A204.1 (cell line): ENCODE data around the gene CHRNA4.
"Not testable (repeated sequence)": the region's sequence is repeated elsewhere in the genome, so short reads cannot be mapped to it uniquely, and the experiment has no call there.

Experiments used
- FAIRE-seq: peaks from 2 replicates; lab custom pipeline; 2012; peaks lifted over from hg19 to GRCh38; lab: Jason Lieb, UNC

CHRNA4 gene

DNA sequence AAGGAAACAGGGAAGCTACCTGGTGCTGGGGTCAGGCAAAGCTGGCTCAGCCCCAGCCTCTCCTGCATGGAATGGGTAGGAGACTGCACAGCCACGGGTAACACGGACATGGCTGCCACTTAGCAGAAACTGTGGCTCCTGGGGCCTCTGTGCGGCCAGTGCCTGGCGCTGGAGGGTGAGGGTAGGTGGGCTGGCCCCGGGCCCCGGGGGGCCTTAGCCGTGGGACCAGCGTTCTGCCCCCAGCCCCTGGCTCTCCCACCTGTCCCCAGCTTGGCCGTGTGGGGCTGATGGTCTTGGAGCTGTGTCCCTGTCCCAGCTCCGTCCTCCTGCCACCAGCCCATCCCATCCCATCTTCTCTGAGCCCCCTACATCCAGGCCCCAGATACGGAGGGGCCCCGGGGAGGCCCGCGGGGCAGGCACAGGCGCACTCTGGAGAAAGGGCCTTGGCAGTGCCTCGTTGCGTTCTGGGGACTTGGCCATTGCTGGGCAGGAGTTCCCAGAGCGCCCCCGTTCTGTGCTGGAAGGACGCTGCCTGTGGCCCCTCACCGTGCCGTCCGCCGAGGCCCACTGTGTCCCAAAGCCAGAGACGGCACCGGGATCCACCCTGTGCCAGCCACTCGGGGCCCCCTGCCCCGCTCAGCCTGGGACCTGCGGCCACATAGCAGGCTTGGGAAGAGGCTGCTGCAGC is 12.2 kb downstream of the CHRNA4 start:
- no peak for FAIRE-seq

DNA sequence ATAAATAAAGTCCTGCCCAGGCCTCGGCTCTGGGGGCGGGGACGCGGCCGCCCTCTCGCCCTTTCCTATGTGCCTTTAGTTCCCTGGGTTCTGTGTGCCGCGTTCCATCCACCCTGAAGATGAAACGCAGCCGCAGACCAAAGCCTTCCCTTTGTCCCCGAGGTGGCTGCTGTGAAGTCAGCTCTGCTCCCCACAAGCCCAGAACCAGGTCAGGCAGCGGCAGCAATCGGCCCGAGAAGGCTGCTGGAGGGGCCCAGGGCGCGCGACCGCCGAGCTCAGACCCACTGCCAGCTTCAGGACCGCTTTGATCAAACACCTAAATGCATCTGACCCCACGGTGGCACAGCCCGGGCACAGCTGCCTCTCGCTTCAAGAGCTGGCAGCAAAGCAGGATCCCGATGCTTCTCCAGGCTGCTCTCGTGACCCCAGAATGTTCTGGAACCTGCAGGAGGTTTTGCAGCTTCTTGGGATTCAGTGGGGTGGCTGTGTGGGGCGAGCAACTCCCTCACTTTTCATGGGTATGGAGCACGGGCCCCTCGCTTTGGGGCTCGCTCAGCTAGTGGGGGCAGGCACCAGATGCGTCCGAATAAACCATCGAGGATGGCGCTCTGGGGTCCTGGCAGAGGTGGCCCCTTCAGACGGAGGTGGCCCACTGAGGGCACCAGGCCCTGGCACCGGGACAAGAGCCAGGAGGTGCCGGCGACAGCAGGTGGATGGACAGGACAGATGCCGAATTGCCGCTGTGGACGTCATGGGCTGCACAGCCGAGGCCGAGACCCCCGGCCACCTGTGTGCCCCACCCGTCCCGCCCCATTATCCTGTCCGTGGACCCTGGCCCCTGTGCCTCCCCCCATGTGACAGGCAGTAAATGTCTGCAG is 13.0 kb downstream of the CHRNA4 start:
- FAIRE-seq, result no peak

DNA sequence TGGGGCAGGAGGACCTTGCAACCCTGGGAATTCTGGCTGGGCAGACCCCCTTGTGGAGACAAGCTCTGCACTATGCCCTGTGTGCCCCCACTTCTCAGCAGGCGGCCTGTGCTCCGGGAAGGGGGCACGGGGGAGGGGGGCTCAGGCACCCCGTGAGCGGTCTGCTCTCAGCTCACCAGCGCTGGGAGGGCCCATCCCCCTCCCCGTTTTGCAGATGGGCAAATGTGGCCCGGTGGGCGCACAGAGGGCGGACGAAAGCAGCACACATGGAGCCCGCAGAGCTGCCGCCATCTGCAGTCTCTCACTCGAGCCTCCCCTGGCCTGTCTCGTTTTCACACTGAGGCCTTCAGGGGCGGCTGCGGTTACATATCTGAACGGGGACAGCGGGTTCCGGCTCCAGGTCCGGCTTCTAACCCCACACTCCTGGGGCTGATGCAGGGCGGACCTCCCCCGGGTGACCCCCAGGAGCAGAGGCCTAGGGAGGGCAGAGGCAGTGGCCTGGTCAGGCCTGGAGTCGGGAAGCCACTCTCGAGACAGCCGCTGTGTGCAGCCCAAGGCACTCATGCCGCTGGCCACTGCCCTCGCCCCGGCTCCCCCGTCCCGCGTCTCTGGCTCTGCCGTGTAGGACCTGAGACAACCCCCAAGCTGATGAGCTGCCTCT is 13.9 kb downstream of the CHRNA4 start:
- FAIRE-seq, result no peak

DNA sequence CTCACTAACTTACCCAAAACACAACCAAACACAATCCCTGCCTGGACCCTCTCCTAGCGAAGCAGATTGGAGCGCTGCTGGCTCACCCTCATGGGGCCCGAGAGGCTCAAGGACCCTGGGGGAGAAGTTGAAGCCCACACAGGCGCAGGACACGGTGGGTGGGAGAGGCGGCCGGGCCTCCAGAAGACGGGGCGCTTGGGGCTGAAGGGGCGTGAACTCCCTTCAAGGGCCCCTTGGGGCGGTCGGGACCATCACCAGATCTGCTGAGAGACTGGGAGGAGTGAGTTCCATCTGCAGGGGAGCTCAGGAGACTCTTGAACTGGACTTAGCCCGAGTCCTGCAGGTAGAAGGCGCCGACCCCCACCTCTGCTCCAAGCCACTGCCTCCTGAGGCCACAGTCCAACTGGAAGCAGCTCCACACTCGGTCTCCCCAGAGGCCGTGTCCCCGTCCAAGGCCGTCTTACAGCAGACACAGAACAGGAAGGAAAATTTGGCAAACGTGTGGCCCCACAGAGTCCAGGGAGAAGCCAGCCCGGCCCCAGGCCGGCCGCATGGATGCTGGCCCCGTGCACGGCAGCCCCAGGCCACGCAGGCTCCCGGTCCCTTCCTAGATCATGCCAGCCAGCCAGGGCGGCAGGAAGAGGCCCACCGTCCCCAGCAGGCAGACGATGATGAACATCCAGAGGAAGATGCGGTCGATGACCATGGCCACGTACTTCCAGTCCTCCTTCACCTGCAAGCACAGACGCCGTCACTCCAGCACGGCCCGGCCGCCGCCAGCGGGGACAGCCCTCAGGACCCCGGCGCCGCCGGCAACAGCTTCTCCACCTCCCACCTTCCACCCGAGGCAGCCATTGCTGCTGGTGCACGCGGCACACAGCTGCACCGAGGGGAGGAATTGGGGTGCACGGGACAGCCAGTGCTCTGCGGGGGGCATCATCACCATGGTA is 14.7 kb downstream of the CHRNA4 start:
- no peak for FAIRE-seq

DNA sequence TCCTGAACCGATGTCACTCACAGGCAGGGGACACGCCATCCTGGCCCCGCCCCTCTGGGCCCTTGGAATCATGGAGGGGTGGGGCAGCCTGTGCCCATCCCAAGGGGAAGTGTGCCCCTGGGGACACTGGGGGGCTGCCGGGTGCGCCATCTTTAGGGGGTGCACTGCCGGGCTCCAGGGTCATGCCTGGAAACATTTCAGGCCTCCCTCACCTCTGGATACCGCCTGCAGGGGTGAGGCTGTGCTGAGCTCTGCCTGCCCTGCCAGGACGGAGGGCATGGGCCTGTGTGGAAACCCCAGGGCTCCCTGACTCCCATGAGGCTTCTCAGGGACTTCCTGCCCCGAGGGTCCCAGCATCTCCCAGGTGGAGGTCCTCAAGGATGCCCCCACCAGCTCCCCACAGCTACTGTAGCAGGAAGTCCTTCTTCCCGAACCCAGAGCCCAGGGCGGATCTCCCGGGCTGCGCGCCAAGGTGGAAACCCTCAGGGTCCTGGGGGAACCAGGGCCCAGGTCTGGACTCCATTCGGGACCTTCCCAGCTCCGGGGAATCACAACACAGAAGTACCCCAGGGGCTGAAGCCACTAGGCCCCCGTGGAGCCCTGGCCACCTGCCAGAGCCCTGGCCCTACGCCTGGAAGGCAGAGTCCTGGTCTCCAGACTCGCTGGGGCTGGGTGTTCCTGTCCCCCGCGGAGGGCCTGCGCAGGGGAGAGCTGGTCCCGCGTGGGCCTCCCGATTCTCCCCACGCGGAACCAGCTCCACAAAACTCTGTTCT is 15.6 kb downstream of the CHRNA4 start:
- FAIRE-seq, result no peak

DNA sequence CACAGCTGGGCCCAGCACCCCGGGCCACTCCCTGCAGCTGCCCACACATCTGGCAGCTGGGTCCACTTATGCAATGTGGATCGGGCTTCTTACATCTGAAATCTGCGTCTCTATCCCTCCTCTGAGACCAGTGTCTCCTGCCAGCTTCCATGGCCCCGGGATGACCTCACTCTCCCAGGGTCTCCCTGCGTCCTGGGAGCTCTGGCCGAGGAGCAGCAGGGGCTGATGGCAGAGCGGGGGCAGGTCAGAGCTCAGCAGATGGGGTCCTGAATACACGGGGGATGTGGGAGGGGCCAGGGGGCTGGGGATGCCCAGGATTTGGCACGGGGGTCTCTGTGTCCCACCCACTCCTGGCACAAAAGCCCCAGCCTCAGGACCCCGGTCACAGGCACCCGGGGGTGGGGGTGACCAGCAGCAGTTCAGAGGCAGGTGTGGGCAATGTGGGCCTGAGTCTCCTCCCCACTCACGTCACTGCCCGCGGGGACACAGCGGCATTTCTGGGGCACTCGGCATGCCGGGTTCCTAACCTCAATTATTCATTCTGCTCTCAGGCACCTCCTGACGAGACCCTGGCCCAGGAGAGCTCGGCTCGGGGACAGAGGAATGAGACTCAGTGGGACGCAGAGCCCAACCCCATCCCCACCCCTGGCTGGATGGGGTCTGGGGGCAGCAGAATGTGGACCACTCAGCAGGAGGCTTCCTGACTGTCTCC is 16.4 kb downstream of the CHRNA4 start:
- FAIRE-seq, result no peak

DNA sequence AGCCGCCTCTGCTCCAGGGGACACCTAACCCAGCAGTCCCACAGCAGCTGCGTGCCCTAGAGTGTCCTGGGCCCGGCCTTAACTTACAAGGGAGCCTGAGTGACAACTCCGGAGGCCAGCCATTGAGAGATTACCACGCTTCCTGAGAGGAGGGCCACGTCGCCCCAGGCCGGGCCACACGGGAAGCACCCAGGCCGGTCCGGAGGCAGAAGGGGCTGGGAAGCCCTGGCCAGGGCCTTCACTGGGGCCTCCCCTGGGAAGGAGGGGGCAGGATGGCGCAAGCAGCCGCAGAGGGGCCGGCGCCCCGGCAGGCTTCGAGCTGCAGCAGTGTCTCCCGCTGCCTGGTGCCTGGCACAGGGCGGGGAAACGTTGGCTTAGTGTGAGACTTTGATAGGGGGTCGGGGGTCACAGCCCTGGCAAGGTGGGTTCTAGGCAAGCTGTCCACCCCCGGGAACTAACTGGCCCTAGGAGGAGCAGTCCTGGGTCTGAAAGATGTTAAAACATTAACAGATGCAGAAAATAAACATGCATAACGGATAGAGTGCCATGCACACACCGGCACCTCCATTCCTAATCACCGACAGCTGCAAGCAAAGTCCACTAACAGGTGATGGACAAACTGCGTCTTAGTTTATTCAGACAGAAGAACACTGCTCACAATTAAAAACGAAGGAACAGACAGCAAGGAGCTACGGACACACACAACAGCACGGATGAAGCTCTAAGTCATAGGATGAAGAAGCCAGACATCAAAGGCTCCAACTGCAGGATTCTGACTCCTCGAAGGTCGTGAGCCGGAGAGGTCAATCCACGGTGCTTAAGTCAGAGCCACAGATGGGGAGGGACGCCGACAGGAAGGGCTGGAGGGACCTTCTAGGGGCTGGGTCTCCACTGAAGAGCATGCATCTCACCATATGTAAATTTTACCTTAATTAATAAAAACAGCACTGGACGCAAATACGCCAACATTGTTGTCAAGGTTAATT is 17.4 kb downstream of the CHRNA4 start:
- no peak for FAIRE-seq

DNA sequence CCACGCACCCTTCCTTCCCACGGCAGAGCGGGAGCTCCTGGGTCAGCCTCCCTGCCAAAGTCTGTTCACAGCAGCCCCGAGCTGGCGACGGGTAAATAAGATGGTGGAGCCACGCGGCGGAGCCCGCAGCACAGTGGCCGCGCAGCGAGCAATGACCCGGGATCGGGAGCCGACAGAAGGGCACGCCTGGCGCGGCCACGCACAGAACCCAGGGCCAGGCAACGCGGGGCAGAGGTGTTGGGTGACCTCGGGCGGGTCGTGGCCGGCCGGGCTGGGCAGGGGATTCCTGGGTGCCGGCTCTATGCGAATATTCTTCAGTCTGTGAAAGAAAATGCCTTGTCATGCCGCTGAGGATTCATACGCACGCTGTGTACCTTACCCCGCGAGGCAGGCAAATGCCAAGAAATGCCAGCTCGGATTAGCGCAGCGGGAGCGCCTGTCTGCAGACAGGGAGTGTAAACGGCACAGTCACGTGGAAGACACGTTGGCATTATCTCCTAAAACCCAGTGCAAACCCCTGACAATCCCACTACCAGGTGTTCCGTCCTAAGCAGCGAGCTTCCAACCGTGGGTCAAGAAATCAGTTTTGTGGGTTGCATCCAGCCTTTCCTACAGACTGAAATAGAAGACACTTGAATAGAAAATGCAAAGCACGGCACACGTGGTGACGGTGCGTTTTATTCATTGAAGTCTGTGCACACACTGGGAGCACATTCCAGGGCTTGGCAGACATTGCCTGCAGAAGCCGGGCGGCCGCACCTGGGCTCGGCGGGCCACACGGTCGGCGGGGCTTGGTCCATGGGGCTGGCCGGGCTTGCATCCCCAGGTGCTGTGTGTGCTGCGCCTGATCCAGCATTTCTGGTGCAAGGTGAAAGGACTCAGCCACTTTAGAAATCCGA is 18.3 kb downstream of the CHRNA4 start:
- no peak for FAIRE-seq

DNA sequence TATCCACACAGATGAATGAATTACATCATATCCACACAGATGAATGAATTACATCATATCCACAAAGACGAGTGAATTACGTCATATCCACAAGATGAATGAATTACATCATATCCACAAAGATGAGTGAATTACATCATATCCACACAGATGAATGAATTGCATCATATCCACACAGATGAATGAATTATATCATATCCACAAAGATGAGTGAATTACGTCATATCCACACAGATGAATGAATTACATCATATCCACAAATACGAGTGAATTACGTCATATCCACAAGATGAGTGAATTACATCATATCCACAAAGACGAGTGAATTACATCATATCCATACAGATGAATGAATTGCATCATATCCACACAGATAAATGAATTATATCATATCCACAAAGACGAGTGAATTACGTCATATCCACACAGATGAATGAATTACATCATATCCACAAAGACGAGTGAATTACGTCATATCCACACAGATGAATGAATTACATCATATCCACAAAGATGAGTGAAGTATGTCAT is 20.9 kb downstream of the CHRNA4 start:
- FAIRE-seq, result not testable (repeated sequence)

DNA sequence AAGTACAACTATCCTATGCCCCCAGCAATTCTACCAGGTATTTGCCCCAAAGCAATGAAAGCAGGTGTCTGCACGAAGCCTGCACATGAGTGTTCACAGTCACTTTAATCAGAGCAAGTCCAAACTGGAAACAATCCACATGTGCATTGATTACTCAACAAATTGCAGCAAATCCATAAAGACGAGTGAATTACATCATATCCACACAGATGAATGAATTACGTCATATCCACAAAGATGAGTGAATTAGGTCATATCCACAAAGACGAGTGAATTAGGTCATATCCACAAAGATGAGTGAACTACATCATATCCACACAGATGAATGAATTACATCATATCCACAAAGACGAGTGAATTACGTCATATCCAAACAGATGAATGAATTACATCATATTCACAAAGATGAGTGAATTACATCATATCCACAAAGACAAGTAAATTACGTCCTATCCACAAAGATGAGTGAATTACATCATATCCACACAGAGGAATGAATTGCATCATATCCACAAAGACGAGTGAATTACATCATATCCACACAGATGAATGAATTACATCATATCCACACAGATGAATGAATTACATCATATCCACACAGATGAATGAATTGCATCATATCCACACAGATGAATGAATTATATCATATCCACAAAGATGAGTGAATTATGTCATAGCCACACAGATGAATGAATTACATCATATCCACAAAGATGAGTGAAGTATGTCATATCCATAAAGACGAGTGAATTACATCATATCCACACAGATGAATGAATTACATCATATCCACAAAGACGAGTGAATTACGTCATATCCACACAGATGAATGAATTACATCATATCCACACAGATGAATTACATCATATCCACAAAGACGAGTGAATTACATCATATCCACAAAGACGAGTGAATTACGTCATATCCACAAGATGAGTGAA is 21.7 kb downstream of the CHRNA4 start:
- peak; percentile 3 for FAIRE-seq

DNA sequence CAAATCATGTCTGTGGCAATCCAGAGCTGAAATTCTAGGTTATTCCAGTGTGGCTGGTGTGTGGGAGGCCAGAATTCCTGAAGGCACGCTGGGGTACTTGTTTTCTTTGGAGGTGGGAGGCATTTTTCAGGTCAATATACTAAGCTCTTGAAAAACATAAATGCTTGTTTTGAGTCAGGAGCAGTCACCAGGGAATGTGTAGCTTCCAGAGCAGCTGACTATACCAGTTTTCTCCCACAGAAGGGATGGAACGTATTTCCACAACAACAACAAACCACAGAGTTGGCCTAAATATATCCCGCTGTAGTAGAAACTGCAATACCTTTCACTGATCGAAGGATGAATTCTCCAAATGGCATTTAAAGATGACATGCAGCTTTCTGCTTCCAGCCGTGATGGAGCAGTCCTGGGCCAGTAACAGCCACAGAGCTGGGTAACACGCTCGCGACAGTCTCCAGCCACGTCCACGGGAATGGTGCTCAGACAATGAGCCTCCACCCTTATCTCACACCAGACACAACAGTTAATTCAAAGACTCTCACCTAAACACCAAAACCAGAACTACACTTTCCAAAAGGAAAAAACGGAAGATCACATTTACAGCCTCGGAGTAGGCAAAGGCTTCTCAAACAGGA is 23.2 kb downstream of the CHRNA4 start:
- FAIRE-seq, result no peak

DNA sequence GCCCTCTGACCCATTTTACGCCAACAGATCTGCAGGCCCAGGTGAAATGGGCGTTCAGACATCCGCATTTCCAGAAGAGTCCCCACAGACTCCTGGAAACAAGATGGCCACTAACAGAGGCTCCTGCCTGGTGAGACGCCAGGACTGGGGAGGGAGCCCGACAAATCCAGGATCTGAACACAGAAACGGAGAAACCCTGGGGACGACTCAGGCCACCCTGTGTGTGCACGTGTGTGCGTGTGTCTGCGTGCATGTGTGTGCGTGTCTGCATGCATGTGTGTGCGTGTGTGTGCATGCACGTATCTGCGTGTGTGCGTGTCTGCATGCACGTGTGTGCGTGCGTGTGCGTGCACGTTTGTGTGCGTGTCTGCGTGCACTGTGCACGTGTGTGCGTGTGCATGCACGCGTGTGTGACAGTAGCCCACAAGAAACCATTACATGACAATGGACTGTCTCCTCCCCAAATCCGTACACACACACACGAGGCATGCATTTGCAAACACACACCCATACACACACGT is 24.9 kb downstream of the CHRNA4 start:
- FAIRE-seq, result no peak

DNA sequence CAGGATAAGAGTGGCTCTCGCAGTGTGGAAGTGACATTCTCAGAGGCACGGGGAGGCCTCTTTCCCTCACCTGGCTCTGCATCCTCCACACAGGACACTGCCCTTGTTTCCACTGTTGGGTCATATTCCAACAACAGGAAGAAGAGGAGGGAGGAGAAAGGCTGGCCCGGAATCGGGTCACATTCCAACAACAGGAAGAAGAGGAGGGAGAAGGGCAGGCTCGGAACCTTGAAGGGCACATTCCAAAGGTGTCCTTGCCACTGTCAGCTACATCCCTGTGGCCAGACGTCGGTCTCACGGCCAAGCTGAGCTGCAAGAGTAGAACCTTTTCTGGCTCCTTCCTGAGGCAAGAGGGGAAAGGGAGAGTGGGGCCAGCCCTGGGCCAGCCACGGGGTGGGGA is 25.4 kb downstream of the CHRNA4 start:
- no peak for FAIRE-seq

DNA sequence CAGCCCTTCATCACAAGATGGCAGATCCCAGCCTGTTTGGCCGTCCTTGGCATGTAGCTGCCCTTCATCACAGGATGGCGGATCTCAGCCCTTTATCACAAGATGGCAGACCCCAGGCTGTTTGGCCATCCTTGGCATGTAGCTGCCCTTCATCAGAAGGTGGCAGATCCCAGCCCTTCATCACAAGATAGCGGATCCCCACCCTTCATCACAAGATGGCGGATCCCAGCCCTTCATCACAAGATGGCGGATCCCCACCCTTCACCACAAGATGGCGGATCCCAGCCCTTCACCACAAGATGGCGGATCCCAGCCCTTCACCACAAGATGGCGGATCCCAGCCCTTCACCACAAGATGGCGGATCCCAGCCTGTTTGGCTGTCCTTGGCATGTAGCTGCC is 26.1 kb downstream of the CHRNA4 start:
- not testable (repeated sequence) for FAIRE-seq

DNA sequence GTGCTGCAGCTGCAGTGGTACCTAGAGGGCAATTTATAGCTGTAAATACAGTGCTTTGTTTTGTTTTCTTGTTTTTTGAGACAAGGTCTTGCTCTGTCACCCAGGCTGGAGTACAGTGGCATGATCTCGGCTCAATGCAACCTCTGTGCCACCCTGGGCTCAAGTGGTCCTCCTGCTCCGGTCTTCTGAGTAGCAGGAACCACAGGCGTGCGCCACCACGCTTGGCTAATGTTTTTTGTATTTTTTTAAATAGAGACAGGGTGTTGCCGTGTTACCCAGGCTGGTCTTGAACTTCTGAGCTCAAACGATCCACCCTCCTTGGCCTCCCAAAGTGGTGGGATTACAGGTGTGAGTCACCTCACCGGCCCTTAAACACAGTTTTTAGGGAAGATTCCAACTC is 26.8 kb downstream of the CHRNA4 start:
- no peak for FAIRE-seq

DNA sequence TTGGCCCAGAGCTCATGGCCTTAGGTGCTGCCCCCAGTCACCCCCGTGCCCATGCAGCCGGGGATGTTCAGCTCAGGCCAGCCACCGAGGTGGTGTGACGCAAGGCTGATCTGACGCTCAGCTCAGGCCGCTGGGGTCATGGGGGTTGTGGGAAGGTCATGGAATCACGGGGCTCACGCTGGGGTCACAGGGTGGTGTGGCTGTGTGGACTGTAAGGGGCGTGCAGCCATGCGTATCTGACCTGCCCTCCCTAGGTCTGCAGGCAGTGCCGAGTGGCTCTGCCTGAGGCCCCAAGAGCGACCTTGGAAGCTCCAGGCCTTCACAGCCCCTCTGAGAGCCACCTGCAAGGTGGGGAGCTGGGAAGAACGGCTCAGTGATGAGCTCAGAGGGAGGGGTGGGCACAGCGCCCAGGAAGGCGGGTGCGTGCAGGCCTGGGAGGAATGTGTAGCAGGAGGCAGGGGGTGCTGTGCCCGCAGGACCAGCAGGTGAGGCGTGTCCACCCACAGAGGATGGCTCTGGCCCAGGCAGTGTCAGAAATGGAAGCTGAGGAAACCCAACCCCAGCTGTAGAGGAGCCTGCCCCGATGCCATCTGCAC is 27.8 kb downstream of the CHRNA4 start:
- no peak for FAIRE-seq
